H9 (cell line): ENCODE measurements around the gene VWF. TPM values are rescaled to one million over a fixed set of nuclear protein-coding genes. Genes with fewer than 3 reads are reported as not detected.

Source experiments
- DNase-seq: peaks from one replicate; pipeline ENCODE4 v3.0.0-alpha.2; 2017
- H2AFZ ChIP-seq: one replicate; pipeline ENCODE4 v1.6.1; 2013; ENCODE audit warnings: mild to moderate bottlenecking, low read length, control low read depth, moderate library complexity
- H2AK5ac ChIP-seq: 2 replicates; pipeline ENCODE4 v1.6.1; 2013; ENCODE audit warnings: low read length, control low read depth, mixed read lengths; ENCODE audit not compliant: insufficient read length
- H2BK120ac ChIP-seq: one replicate; pipeline ENCODE4 v1.6.1; 2013; ENCODE audit warnings: low read depth, mild to moderate bottlenecking, low read length, control low read depth, inconsistent platforms; ENCODE audit not compliant: poor library complexity, severe bottlenecking
- H2BK12ac ChIP-seq: 2 replicates; pipeline ENCODE4 v1.6.1; 2013; ENCODE audit warnings: low read length, control low read depth, mixed read lengths, low read depth; ENCODE audit not compliant: insufficient read length
- H2BK15ac ChIP-seq: 2 replicates; pipeline ENCODE4 v1.6.1; 2013; ENCODE audit warnings: low read depth, low read length, control low read depth
- H2BK20ac ChIP-seq: one replicate; pipeline ENCODE4 v1.6.1; 2013; ENCODE audit warnings: low read depth, mild to moderate bottlenecking, low read length, control low read depth, inconsistent platforms; ENCODE audit not compliant: poor library complexity, severe bottlenecking
- H2BK5ac ChIP-seq: 2 replicates; pipeline ENCODE4 v1.6.1; 2013; ENCODE audit warnings: low read length, control low read depth, mixed read lengths; ENCODE audit not compliant: insufficient read length
- H3K14ac ChIP-seq: 2 replicates; pipeline ENCODE4 v1.6.1; 2013; ENCODE audit warnings: low read length, control low read depth; ENCODE audit not compliant: insufficient read depth
- H3K18ac ChIP-seq: 2 replicates; pipeline ENCODE4 v1.6.1; 2013; ENCODE audit warnings: low read depth, mild to moderate bottlenecking, mixed read lengths, low read length, control low read depth; ENCODE audit not compliant: insufficient read length
- H3K23ac ChIP-seq: 2 replicates; pipeline ENCODE4 v1.6.1; 2013; ENCODE audit warnings: low read length, control low read depth, mixed read lengths, low read depth; ENCODE audit not compliant: insufficient read length
- H3K23me2 ChIP-seq: 2 replicates; pipeline ENCODE4 v1.6.1; 2013; ENCODE audit warnings: low read depth, mild to moderate bottlenecking, mixed read lengths, low read length, control low read depth; ENCODE audit not compliant: insufficient read length, poor library complexity, severe bottlenecking
- H3K27ac ChIP-seq: 2 replicates; pipeline ENCODE4 v1.5.1; 2013; ENCODE audit warnings: low read length, control low read depth, mixed read lengths, low read depth; ENCODE audit not compliant: insufficient read length
- H3K27me3 ChIP-seq: 2 replicates; pipeline ENCODE4 v1.6.1; 2013; ENCODE audit warnings: low read length, control low read depth, inconsistent platforms; ENCODE audit not compliant: insufficient read depth
- H3K4ac ChIP-seq: 2 replicates; pipeline ENCODE4 v1.6.1; 2013; ENCODE audit warnings: low read depth, mild to moderate bottlenecking, control low read depth, inconsistent platforms, low read length, moderate library complexity
- H3K4me1 ChIP-seq: 2 replicates; pipeline ENCODE4 v1.6.1; 2013; ENCODE audit warnings: low read length, control low read depth, inconsistent platforms; ENCODE audit not compliant: insufficient read depth
- H3K4me2 ChIP-seq: 2 replicates; pipeline ENCODE4 v1.6.1; 2013; ENCODE audit warnings: low read length, control low read depth, mixed read lengths; ENCODE audit not compliant: insufficient read length, insufficient read depth
- H3K56ac ChIP-seq: 2 replicates; pipeline ENCODE4 v1.6.1; 2013; ENCODE audit warnings: low read depth, mild to moderate bottlenecking, mixed read lengths, low read length, control low read depth; ENCODE audit not compliant: insufficient read length
- H3K79me1 ChIP-seq: 2 replicates; pipeline ENCODE4 v1.6.1; 2013; ENCODE audit warnings: low read depth, mild to moderate bottlenecking, moderate library complexity, low read length, control low read depth, inconsistent platforms; ENCODE audit not compliant: insufficient read depth, poor library complexity, severe bottlenecking
- H3K79me2 ChIP-seq: 2 replicates; pipeline ENCODE4 v1.6.1; 2013; ENCODE audit warnings: low read length, control low read depth, inconsistent platforms; ENCODE audit not compliant: insufficient read depth
- H3K9ac ChIP-seq: 2 replicates; pipeline ENCODE4 v1.6.1; 2013; ENCODE audit warnings: low read length, control low read depth, mixed read lengths; ENCODE audit not compliant: insufficient read length; ENCODE audit errors: extremely low read depth
- H3K9me3 ChIP-seq: one replicate; pipeline ENCODE4 v1.6.1; 2013; ENCODE audit warnings: low read depth, low read length, inconsistent platforms; ENCODE audit not compliant: control insufficient read depth
- H3T11ph ChIP-seq: one replicate; pipeline ENCODE4 v1.6.1; 2013; ENCODE audit warnings: mild to moderate bottlenecking, low read length, control low read depth, inconsistent platforms
- H4K20me1 ChIP-seq: one replicate; pipeline ENCODE4 v1.6.1; 2013; ENCODE audit not compliant: control insufficient read depth, insufficient read length, insufficient read depth
- H4K5ac ChIP-seq: 2 replicates; pipeline ENCODE4 v1.6.1; 2013; ENCODE audit warnings: low read depth, mild to moderate bottlenecking, mixed read lengths, low read length, control low read depth; ENCODE audit not compliant: insufficient read length
- H4K8ac ChIP-seq: replicated peaks from 2 replicates; pipeline ENCODE4 v1.6.1; 2013; ENCODE audit warnings: low read length, control low read depth, mixed read lengths, low read depth; ENCODE audit not compliant: insufficient read length
- H4K91ac ChIP-seq: 2 replicates; pipeline ENCODE4 v1.6.1; 2013; ENCODE audit warnings: low read depth, mild to moderate bottlenecking, moderate library complexity, mixed read lengths, low read length, control low read depth; ENCODE audit not compliant: insufficient read length
- H3K27ac Mint-ChIP-seq, 3 experiments: 2 replicates in 2 of 3; 3 replicates in 1 of 3; pipeline ENCODE4 v1.8.0; 2020 to 2021; ENCODE audit warnings: mixed read lengths in 3 of 3, mild to moderate bottlenecking in 1 of 3, moderate library complexity in 1 of 3
- H3K27me3 Mint-ChIP-seq: 2 replicates; pipeline ENCODE4 v1.8.0; 2021; ENCODE audit warnings: low read depth, mild to moderate bottlenecking, moderate library complexity, mixed read lengths
- H3K36me3 Mint-ChIP-seq, 3 experiments: 2 replicates in 2 of 3; 3 replicates in 1 of 3; pipeline ENCODE4 v1.8.0; 2020 to 2021; ENCODE audit warnings: low read depth in 3 of 3, mixed read lengths in 3 of 3; ENCODE audit not compliant: insufficient read depth in 1 of 3
- H3K4me1 Mint-ChIP-seq, 2 experiments: 2 replicates each; pipeline ENCODE4 v1.8.0; 2020; ENCODE audit warnings: mixed read lengths in 2 of 2
- H3K4me3 Mint-ChIP-seq, 2 experiments: 2 replicates in 1 of 2; 3 replicates in 1 of 2; pipeline ENCODE4 v1.8.0; 2020 to 2021; ENCODE audit warnings: mild to moderate bottlenecking in 2 of 2, mixed read lengths in 2 of 2, moderate library complexity in 1 of 2
- H3K9me3 Mint-ChIP-seq, 2 experiments: 2 replicates in 1 of 2; 3 replicates in 1 of 2; pipeline ENCODE4 v1.8.0; 2020; ENCODE audit warnings: mild to moderate bottlenecking in 2 of 2, mixed read lengths in 2 of 2, moderate library complexity in 1 of 2
- WGBS: extraction: QIAGEN DNeasy Blood & Tissue Kit; methylation state at CpG from one replicate; pipeline ENCODE4 v1.1.7; 2013; ENCODE audit warnings: missing lambda C conversion rate, low lambda C conversion rate, mixed read lengths; ENCODE audit not compliant: insufficient read length; ENCODE audit errors: extremely low coverage; 5-methylcytosine and 5-hydroxymethylcytosine counted together
- total RNA-seq: library from RNA; stranded (reverse); gene quantifications from 2 replicates; pipeline ENCODE4 v1.2.1, GENCODE V29; 2021
- TF ChIP-seq, protein P1 (sequence below): fragments of 200-600 bp; sonication (generic); conservative IDR thresholded peaks from 3 replicates; pipeline ENCODE4 v1.8.0; 2021; ENCODE audit warnings: antibody characterized with exemption, mild to moderate bottlenecking

Gene VWF
- total RNA-seq, 1 experiment from 2014 or later, result 0.17 TPM

DNA sequence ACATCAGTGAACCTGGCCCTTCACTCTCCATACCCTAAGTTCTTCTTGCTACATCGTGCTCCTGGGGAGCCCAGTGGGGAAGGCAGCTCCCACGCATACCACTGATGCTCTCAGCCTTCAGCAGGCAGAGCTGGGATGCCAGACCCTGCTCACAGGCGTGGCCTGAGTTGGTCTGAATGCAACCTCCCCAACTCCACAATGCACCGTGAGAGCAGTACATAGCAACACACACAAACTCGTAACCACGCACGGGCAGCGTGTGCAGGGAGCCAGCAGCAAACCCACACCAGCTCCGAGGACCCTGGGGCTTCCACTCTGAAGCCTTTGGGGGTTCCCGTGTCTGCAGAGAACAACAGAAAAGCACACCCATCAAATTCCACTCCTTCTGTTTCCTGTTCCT lies 216.7 kb downstream of the VWF start:
- Histone ChIP-seq H2BK15ac (no peak overlapping the region), H3K4me1 (no peaks in the 10 kb centered on the region), H4K8ac (no peak overlapping the region), H2AFZ (no peak overlapping the region), H2BK5ac (no peak overlapping the region), H3K79me1 (no peaks in the 10 kb centered on the region), H2AK5ac (no peak overlapping the region), H4K91ac (no peak overlapping the region), H3K4me2 (no peak overlapping the region), H3K14ac (no peak overlapping the region), H3K56ac (no peak overlapping the region), H3K23ac (no peak overlapping the region), H3K18ac (no peak overlapping the region), H2BK120ac (no peak overlapping the region), H3K27ac (no peak overlapping the region), H2BK20ac (no peak overlapping the region), H3K4ac (no peak overlapping the region), H3K79me2 (no peaks in the 10 kb centered on the region), H4K20me1 (no peaks in the 10 kb centered on the region), H3K27me3 (no peaks in the 10 kb centered on the region), H4K5ac (no peak overlapping the region), H3K9me3 (no peaks in the 10 kb centered on the region), H3K23me2 (no peaks in the 10 kb centered on the region), H3T11ph (no peak overlapping the region), H2BK12ac (no peak overlapping the region), H3K9ac (no peak overlapping the region)
- H3K4me3 Mint-ChIP-seq, result no peak overlapping the region
- H3K27me3 Mint-ChIP-seq, result peaks cover 2% of the 10 kb centered on the region
- peaks cover 4 to 14% of the 10 kb centered on the region in 2 experiments; a peak in 3 of 4 replicates for H3K4me1 Mint-ChIP-seq
- DNase-seq, result peak; percentile 27
- H3K27ac Mint-ChIP-seq, result no peak overlapping the region
- H3K9me3 Mint-ChIP-seq, result no peaks in the 10 kb centered on the region
- no CpG with 5 or more reads among the region's 10 CpGs for WGBS
- no peaks in the 10 kb centered on the region for H3K36me3 Mint-ChIP-seq
- TF ChIP-seq, protein P1, sequence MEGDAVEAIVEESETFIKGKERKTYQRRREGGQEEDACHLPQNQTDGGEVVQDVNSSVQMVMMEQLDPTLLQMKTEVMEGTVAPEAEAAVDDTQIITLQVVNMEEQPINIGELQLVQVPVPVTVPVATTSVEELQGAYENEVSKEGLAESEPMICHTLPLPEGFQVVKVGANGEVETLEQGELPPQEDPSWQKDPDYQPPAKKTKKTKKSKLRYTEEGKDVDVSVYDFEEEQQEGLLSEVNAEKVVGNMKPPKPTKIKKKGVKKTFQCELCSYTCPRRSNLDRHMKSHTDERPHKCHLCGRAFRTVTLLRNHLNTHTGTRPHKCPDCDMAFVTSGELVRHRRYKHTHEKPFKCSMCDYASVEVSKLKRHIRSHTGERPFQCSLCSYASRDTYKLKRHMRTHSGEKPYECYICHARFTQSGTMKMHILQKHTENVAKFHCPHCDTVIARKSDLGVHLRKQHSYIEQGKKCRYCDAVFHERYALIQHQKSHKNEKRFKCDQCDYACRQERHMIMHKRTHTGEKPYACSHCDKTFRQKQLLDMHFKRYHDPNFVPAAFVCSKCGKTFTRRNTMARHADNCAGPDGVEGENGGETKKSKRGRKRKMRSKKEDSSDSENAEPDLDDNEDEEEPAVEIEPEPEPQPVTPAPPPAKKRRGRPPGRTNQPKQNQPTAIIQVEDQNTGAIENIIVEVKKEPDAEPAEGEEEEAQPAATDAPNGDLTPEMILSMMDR, result no peak
